Fibroblast of pulmonary artery (primary cell): ENCODE measurements around the gene CDC16.

Experiments
- DNase-seq: peaks from one replicate; pipeline ENCODE4 v3.0.0-alpha.2; 2010; ENCODE audit warnings: low read depth
- H3K4me3 ChIP-seq: replicated peaks from 2 replicates; pipeline ENCODE4 v1.5.1; 2011; ENCODE audit warnings: low read depth, mild to moderate bottlenecking, control low read depth, low read length, moderate library complexity
- CTCF ChIP-seq: IDR thresholded peaks from 2 replicates; pipeline ENCODE4 v1.5.1; 2011; ENCODE audit warnings: mild to moderate bottlenecking, control low read depth, low read length, inconsistent platforms; ENCODE audit errors: missing control alignments

Gene CDC16

DNA sequence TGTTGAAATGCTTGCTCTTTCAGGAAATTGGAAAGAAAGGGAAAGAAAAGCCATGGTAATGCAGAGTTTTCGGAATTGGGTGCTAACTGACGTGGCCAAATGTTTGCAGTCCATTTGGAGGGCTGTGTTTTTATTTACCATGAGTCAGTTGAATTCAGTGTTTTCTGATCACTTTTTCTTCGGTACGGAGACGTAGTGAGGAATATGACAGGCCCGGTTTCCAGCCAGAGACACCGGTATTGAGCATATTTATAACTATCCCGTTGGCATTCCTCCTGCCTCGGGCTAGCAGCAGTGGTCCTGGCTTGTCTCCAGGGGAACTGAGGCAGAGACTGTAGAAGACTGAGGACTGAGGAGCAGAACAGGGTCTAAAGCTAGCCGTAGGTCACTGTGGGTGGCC is 1.0 kb downstream of the CDC16 start:
- H3K4me3 ChIP-seq: peak overlapping the region; percentile 84
- no peak for DNase-seq
- TF ChIP-seq CTCF: no peak

- TF ChIP-seq CTCF: no peak
- H3K4me3 ChIP-seq: peak overlapping the region; percentile 84
- no peak for DNase-seq
Measured at GRCh38 chr13:114236227-114236626, 1.5 kb downstream of the CDC16 start.

- DNase-seq: no peak
- H3K4me3 ChIP-seq: no peak overlapping the region
- TF ChIP-seq CTCF: no peak
Measured at GRCh38 chr13:114237415-114238112, 2.9 kb downstream of the CDC16 start.

DNA sequence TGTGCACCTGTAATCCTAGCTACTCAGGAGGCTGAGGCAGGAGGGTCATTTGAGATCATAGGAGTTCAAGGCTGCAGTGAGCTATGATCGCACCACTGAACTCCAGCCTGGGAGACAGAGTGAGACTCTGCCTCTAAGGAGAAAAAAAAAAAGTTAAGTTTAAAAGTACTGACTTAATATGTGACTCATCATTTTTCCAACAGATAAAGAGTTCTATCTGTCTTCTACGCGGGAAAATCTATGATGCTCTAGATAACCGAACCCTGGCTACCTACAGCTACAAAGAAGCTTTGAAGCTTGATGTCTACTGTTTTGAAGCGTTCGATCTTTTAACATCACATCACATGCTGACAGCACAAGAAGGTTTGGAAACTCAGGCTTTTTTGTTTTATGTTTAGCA is 7.2 kb downstream of the CDC16 start:
- TF ChIP-seq CTCF: no peak
- no peak for DNase-seq
- H3K4me3 ChIP-seq: no peak overlapping the region

- no peak overlapping the region for H3K4me3 ChIP-seq
- no peak for TF ChIP-seq CTCF
- DNase-seq: no peak
Measured at GRCh38 chr13:114243971-114244370, 9.3 kb downstream of the CDC16 start.

DNA sequence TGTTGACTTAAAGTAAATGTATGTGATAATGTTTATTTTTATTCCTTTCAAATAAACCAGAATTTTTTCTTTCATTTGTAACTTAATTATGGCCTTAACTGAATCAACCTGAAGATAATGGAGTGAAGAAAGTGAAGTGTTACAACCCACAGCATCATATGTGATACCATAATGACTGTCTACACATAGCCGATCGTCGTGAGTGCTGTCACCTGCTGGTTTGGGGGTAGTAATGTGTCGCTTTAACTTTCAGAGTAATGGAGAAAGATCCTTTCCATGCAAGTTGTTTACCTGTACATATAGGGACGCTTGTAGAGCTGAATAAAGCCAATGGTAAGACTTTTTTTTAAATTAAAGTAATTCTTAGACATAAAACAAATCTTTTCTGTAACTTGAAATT is 9.9 kb downstream of the CDC16 start:
- TF ChIP-seq CTCF: no peak
- no peak overlapping the region for H3K4me3 ChIP-seq
- DNase-seq: no peak

DNA sequence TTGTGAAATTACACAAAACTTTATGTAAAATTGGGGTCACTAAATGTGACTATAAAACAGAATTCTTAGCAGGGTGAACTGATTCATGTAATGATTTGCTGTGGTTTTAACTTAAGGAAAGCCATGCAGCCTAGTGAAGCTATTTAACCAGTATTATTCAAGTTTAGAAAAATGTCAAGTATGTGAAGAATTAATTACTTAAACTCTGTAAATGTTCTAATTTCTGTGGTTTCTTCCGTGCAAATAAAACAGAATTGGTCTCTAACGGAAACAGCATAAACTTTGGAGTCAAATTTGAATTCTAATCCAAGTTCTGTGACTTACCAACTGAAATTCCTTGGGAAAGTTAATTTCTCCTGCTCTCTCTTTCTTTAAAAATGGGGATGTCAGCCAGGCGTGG is 13.3 kb downstream of the CDC16 start:
- no peak for DNase-seq
- TF ChIP-seq CTCF: no peak
- no peak overlapping the region for H3K4me3 ChIP-seq
